H1 (cell line): ENCODE data around the gene GRAMD1B. TPM values are rescaled to one million over a fixed set of nuclear protein-coding genes. Genes with fewer than 3 reads are reported as not detected.

ENCODE experiments used
- CTCF ChIA-PET: fragments of 300-600 bp; sonication (Branson Sonifier 250); formaldehyde crosslinking; loops from one replicate; lab custom pipeline; 2021; ENCODE audit not compliant: partially characterized antibody; lab: Charles Lee
- POLR2A ChIA-PET: fragments of 300-600 bp; sonication (Branson Sonifier 250); formaldehyde crosslinking; loops from one replicate; lab custom pipeline; 2021; ENCODE audit warnings: inconsistent platforms; ENCODE audit not compliant: partially characterized antibody; lab: Charles Lee
- DNase-seq, 2 experiments: peaks; one replicate each; pipeline versions ENCODE4 v3.0.0 to v3.0.0-alpha.2; 2010 to 2022; ENCODE audit warnings: low spot score in 2 of 2, low read depth in 1 of 2, mixed read lengths in 1 of 2
- FAIRE-seq: peaks from 2 replicates; lab custom pipeline; 2011; peaks lifted over from hg19 to GRCh38; lab: Jason Lieb, UNC
- H2AFZ ChIP-seq: 2 replicates; pipeline ENCODE4 v1.8.1; 2012; ENCODE audit warnings: low read length, inconsistent platforms
- H2AK5ac ChIP-seq: 2 replicates; pipeline ENCODE4 v1.6.1; 2013; ENCODE audit warnings: low read depth, low read length
- H2BK120ac ChIP-seq: replicated peaks from 2 replicates; pipeline ENCODE3; 2013; ENCODE audit warnings: low read depth, low read length, inconsistent platforms
- H2BK12ac ChIP-seq: 2 replicates; pipeline ENCODE4 v1.6.1; 2013; ENCODE audit warnings: low read depth, low read length
- H2BK15ac ChIP-seq: 2 replicates; pipeline ENCODE4 v1.6.1; 2013; ENCODE audit warnings: low read length
- H2BK20ac ChIP-seq: 2 replicates; pipeline ENCODE4 v1.6.1; 2013; ENCODE audit warnings: low read length
- H2BK5ac ChIP-seq: 2 replicates; pipeline ENCODE4 v1.6.1; 2013; ENCODE audit warnings: low read depth, low read length
- H3K14ac ChIP-seq: 2 replicates; pipeline ENCODE4 v1.6.1; 2013; ENCODE audit warnings: inconsistent platforms; ENCODE audit not compliant: insufficient read length
- H3K18ac ChIP-seq: 2 replicates; pipeline ENCODE4 v1.6.1; 2013; ENCODE audit warnings: low read length; ENCODE audit errors: extremely low read depth
- H3K23ac ChIP-seq: 2 replicates; pipeline ENCODE4 v1.6.1; 2013; ENCODE audit warnings: inconsistent platforms; ENCODE audit not compliant: insufficient read length
- H3K23me2 ChIP-seq: 2 replicates; pipeline ENCODE4 v1.6.1; 2013; ENCODE audit warnings: low read depth, low read length
- H3K27ac ChIP-seq: 2 replicates; pipeline ENCODE4 v1.6.1; 2011; ENCODE audit warnings: low read depth, low read length, inconsistent platforms
- H3K27me3 ChIP-seq, 4 experiments: replicated peaks in 1 of 4; 1 replicate in 1 of 4; 2 replicates in 3 of 4; pipeline versions ENCODE4 v1.6.1 to v1.8.1; 2011 to 2013; ENCODE audit warnings: low read length in 3 of 4, mild to moderate bottlenecking in 3 of 4, inconsistent platforms in 2 of 4, mixed read lengths in 2 of 4, moderate library complexity in 1 of 4; ENCODE audit not compliant: control insufficient read depth in 3 of 4, insufficient read depth in 3 of 4; ENCODE audit errors: extremely low read depth in 1 of 4
- H3K36me3 ChIP-seq, 4 experiments: 2 replicates each; pipeline versions ENCODE4 v1.6.1 to v1.8.1; 2011 to 2013; ENCODE audit warnings: mild to moderate bottlenecking in 4 of 4, low read length in 3 of 4, moderate library complexity in 2 of 4, control low read depth in 1 of 4, inconsistent platforms in 1 of 4; ENCODE audit not compliant: insufficient read depth in 4 of 4, control insufficient read depth in 2 of 4
- H3K4ac ChIP-seq: replicated peaks from 2 replicates; pipeline ENCODE3; 2013; ENCODE audit warnings: low read length, low read depth, mixed read lengths, inconsistent platforms; ENCODE audit not compliant: insufficient read length
- H3K4me1 ChIP-seq, 4 experiments: replicated peaks in 1 of 4; 1 replicate in 1 of 4; 2 replicates in 3 of 4; pipeline versions ENCODE4 v1.6.1 to v1.8.1; 2011 to 2013; ENCODE audit warnings: low read length in 3 of 4, inconsistent platforms in 2 of 4, mixed read lengths in 1 of 4; ENCODE audit not compliant: insufficient read depth in 4 of 4, control insufficient read depth in 3 of 4
- H3K4me2 ChIP-seq, 2 experiments: 2 replicates each; pipeline versions ENCODE4 v1.6.1 to v1.8.1; 2011 to 2013; ENCODE audit warnings: low read depth in 2 of 2, low read length in 2 of 2, control low read depth in 1 of 2, inconsistent platforms in 1 of 2, mild to moderate bottlenecking in 1 of 2; ENCODE audit not compliant: insufficient read depth in 1 of 2
- H3K4me3 ChIP-seq, 4 experiments: fragments of 200-600, 300-600 bp in 1 of 4; sonication (generic), shearing (Covaris generic), sonication (Bioruptor Twin) in 1 of 4; 2 replicates each; pipeline versions ENCODE4 v1.5.1 to v1.8.1; 2011 to 2016; ENCODE audit warnings: low read length in 4 of 4, low read depth in 3 of 4, control low read depth in 2 of 4, inconsistent platforms in 2 of 4, mild to moderate bottlenecking in 2 of 4, mixed read lengths in 1 of 4, moderate library complexity in 1 of 4; ENCODE audit not compliant: insufficient read depth in 2 of 4; ENCODE audit errors: extremely low read depth in 1 of 4
- H3K56ac ChIP-seq: replicated peaks from 2 replicates; pipeline ENCODE3; 2013; ENCODE audit warnings: low read depth, mild to moderate bottlenecking, mixed read lengths, low read length, inconsistent platforms; ENCODE audit not compliant: insufficient read length
- H3K79me1 ChIP-seq: 2 replicates; pipeline ENCODE4 v1.6.1; 2013; ENCODE audit warnings: low read depth, low read length, control low read depth
- H3K79me2 ChIP-seq, 2 experiments: 2 replicates each; pipeline versions ENCODE4 v1.6.1 to v1.8.1; 2012 to 2013; ENCODE audit warnings: low read length in 2 of 2, mild to moderate bottlenecking in 2 of 2, inconsistent platforms in 1 of 2; ENCODE audit not compliant: insufficient read depth in 2 of 2, control insufficient read depth in 1 of 2
- H3K9ac ChIP-seq, 4 experiments: replicated peaks in 1 of 4; 1 replicate in 1 of 4; 2 replicates in 3 of 4; pipeline versions ENCODE4 v1.6.1 to v1.8.1; 2011 to 2013; ENCODE audit warnings: low read depth in 3 of 4, low read length in 3 of 4, control low read depth in 2 of 4, mild to moderate bottlenecking in 2 of 4, moderate library complexity in 2 of 4, inconsistent platforms in 1 of 4; ENCODE audit errors: extremely low read depth in 1 of 4
- H3K9me3 ChIP-seq, 2 experiments: 2 replicates each; pipeline versions ENCODE4 v1.6.1 to v1.8.1; 2012 to 2013; ENCODE audit warnings: mild to moderate bottlenecking in 2 of 2, moderate library complexity in 2 of 2, control low read depth in 1 of 2, inconsistent platforms in 1 of 2, low read depth in 1 of 2, low read length in 1 of 2, mixed read lengths in 1 of 2; ENCODE audit not compliant: insufficient read depth in 2 of 2
- H4K20me1 ChIP-seq, 2 experiments: replicated peaks in 1 of 2; 2 replicates each; pipeline versions ENCODE3 to v1.8.1; 2011 to 2013; ENCODE audit warnings: inconsistent platforms in 2 of 2, low read length in 2 of 2, mild to moderate bottlenecking in 1 of 2; ENCODE audit not compliant: insufficient read depth in 2 of 2, control insufficient read depth in 1 of 2
- H4K5ac ChIP-seq: 2 replicates; pipeline ENCODE4 v1.6.1; 2013; ENCODE audit warnings: low read length, low read depth, mixed read lengths, inconsistent platforms; ENCODE audit not compliant: insufficient read length
- H4K8ac ChIP-seq: 2 replicates; pipeline ENCODE4 v1.8.0; 2013; ENCODE audit warnings: mild to moderate bottlenecking, moderate library complexity, low read length, inconsistent platforms; ENCODE audit not compliant: insufficient read depth; ENCODE audit errors: extremely low read depth
- H4K91ac ChIP-seq: replicated peaks from 2 replicates; pipeline ENCODE3; 2013; ENCODE audit warnings: low read length, mixed read lengths, inconsistent platforms; ENCODE audit not compliant: insufficient read length
- BRCA1 ChIP-seq: IDR thresholded peaks from 2 replicates; pipeline ENCODE4 v1.6.1; 2012; ENCODE audit warnings: low read depth, low read length, improper control_type of control experiment
- GABPA ChIP-seq: IDR thresholded peaks from 2 replicates; pipeline ENCODE4 v1.6.1; 2011; ENCODE audit warnings: mild to moderate bottlenecking, low read length, moderate library complexity, borderline replicate concordance; ENCODE audit not compliant: insufficient read depth
- POU5F1 ChIP-seq: IDR thresholded peaks from 2 replicates; pipeline ENCODE4 v1.6.1; 2011; ENCODE audit warnings: low read depth, mild to moderate bottlenecking, low read length, moderate library complexity
- SAP30 ChIP-seq: fragments of 300-600 bp; sonication (generic); IDR thresholded peaks from 2 replicates; pipeline ENCODE4 v1.7.1; 2012; ENCODE audit warnings: low read length, moderate library complexity, mild to moderate bottlenecking, inconsistent platforms; ENCODE audit not compliant: insufficient read depth, insufficient replicate concordance
- WGBS, 2 experiments: shearing (Covaris generic) in 1 of 2; methylation state at CpG; one replicate each; pipeline versions ENCODE4 v1.1.6 to v1.1.7; 2013 to 2015; ENCODE audit warnings: low lambda C conversion rate in 2 of 2, mixed read lengths in 2 of 2, inconsistent platforms in 1 of 2, low coverage in 1 of 2, missing lambda C conversion rate in 1 of 2; ENCODE audit not compliant: insufficient replicate concordance in 2 of 2, insufficient coverage in 1 of 2, insufficient read length in 1 of 2; ENCODE audit errors: extremely low coverage in 1 of 2, missing lambda C conversion rate in 1 of 2; 5-methylcytosine and 5-hydroxymethylcytosine counted together
- polyA plus RNA-seq, 7 experiments: library from polyadenylated mRNA; depleted of rRNA in 3 of 7; stranded (reverse) in 5 of 7; unstranded in 2 of 7; fragments of >200 nt in 5 of 7; fragments of 200-250 nt in 2 of 7; gene quantifications; 1 replicate in 5 of 7; 2 replicates in 1 of 7; 4 replicates in 1 of 7; pipeline versions ENCODE4 v1.2.1 to v1.2.3, GENCODE V29; 2011 to 2013; ENCODE audit warnings: missing spikeins in 2 of 7, mixed read lengths in 2 of 7
- total RNA-seq: library from RNA; stranded (reverse); fragmentation: NEBNext Ultra II Directional; extraction: Animal tissue kit (Norgen Biotek cat#: 25700); gene quantifications from 2 replicates; pipeline ENCODE4 v1.2.1, GENCODE V29; 2021
- TF ChIP-seq, protein P1 (sequence below): IDR thresholded peaks from 2 replicates; pipeline ENCODE4 v1.6.1; 2012; ENCODE audit warnings: low read length, inconsistent platforms

GRAMD1B gene
- total and polyA plus RNA-seq, 2 of the 8 experiments (the other 6 are each of a cell fraction or from before 2014, with no cell fraction given) = 10.1 to 21.2 TPM

DNA sequence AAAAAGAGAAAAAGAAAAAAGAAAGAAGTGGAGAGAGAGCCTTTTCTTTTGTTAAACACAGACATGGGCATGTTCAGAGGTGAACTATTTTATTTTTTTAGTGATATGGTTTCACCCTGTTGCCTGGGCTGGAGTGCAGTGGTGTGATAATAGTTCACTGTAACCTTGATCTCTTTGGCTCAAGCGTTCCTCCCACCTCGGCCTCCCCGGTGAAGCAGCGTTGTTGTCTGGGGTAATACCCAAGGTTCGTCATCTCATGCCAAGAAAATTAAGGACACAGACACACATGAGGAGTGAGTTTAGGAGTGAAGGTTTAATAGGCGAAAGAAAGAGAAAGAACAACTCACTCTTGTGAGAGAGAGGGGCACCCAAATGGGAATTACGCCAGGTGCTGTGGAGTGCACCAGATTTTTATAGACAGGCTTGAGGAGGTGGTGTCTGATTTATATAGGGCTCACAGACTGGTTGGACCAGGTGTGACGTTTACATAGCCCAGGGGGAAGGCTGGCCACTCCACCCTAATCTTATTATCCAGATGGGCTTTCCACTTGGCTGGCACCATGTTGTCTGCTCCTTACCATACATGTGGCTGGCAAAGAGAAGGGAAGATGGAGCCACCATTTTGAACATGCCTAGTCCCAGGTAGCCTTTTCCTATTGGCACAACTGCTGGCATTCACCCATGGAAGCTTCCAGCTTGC is 42.3 kb downstream of the GRAMD1B start:
- Histone ChIP-seq H3K23ac (no peak overlapping the region), H4K91ac (no peak overlapping the region), H3K79me1 (no peaks in the 10 kb centered on the region; the same call in 1 of the 2 replicates), H2BK20ac (no peak overlapping the region), H4K5ac (no peak overlapping the region), H2BK5ac (no peak overlapping the region), H2BK120ac (no peak overlapping the region), H3K9ac (no peak overlapping the region), H4K20me1 (peaks cover 0 to 2% of the 10 kb centered on the region in 2 experiments), H3K18ac (no peak overlapping the region), H3K79me2 (no peaks in the 10 kb centered on the region), H3K14ac (no peak overlapping the region), H2AK5ac (no peak overlapping the region), H2BK15ac (no peak overlapping the region), H3K56ac (no peak overlapping the region), H2BK12ac (no peak overlapping the region), H3K4ac (no peak overlapping the region), H3K27me3 (no peaks in the 10 kb centered on the region; a peak in 1 of 7 replicates), H3K27ac (no peak overlapping the region), H3K36me3 (no peaks in the 10 kb centered on the region), H3K4me2 (no peak overlapping the region), H3K4me1 (peaks cover 0 to 8% (median 2%) of the 10 kb centered on the region in 4 experiments; a peak in 3 of 7 replicates), H2AFZ (no peak overlapping the region), H3K4me3 (no peak overlapping the region), H3K23me2 (no peaks in the 10 kb centered on the region), H3K9me3 (no peaks in the 10 kb centered on the region), H4K8ac (no peak overlapping the region)
- DNase-seq (no peak), FAIRE-seq (no peak)
- 89% methylated on average over 8 of the region's 8 CpGs; no CpG with 5 or more reads in 1 of the 2 experiments for WGBS, 2 experiments
- ChIA-PET CTCF (interaction anchor here (1.0 to 1.5 kb wide), 3 partner anchors 38 to 65 kb away, joined by 3 to 14 read pairs (median 7); no protein-coding TSS in a partner anchor), POLR2A (no interaction called here)
- no peak for TF ChIP-seq GABPA
- TF ChIP-seq POU5F1 = no peak
- TF ChIP-seq SAP30 = no peak
- TF ChIP-seq, protein P1, sequence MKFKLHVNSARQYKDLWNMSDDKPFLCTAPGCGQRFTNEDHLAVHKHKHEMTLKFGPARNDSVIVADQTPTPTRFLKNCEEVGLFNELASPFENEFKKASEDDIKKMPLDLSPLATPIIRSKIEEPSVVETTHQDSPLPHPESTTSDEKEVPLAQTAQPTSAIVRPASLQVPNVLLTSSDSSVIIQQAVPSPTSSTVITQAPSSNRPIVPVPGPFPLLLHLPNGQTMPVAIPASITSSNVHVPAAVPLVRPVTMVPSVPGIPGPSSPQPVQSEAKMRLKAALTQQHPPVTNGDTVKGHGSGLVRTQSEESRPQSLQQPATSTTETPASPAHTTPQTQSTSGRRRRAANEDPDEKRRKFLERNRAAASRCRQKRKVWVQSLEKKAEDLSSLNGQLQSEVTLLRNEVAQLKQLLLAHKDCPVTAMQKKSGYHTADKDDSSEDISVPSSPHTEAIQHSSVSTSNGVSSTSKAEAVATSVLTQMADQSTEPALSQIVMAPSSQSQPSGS = no peak
- TF ChIP-seq BRCA1 = no peak
